DND-41 (cell line): ENCODE data around the gene MARS2.

ENCODE experiments used
- CTCF ChIP-seq: IDR thresholded peaks from 2 replicates; pipeline ENCODE4 v1.5.1; 2012; ENCODE audit warnings: borderline replicate concordance, low read length, moderate library complexity, mild to moderate bottlenecking; ENCODE audit not compliant: poor library complexity, severe bottlenecking; ENCODE audit errors: extremely low read depth
- EZH2 ChIP-seq: IDR thresholded peaks from 3 replicates; pipeline ENCODE4 v1.6.1; 2012; ENCODE audit warnings: borderline replicate concordance, low read depth, mild to moderate bottlenecking, moderate library complexity, low read length, inconsistent platforms; ENCODE audit not compliant: severe bottlenecking

- TF ChIP-seq CTCF (no peak), EZH2 (no peak)
These were observed 12.7 kb downstream of the MARS2 start for GRCh38 chr2:197717863-197718262.
